ENCODE results near the gene AJAP1.

AJAP1 gene

DNA sequence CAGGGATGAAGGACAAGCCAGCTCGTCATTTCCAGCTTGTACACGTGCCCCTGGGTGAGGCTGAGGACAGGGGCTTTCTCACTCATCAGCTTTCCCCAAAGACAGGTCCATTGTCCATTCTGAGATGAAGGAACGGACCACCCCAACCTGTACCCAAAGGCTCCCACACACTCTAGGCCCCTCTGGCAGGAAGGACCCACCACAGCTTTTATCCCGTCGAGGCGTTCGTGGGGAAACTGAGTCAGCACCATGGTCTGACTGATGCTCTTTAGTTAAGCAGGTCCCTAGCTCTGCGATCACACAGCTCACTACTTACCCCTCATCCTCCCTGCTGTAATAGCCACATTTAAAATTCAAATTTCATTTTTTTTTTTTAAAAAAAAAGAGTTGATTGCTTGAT, 117.3 kb downstream of the AJAP1 start:
- H3K4me3 ChIP-seq (replicated peaks; ENCODE audit: low read depth, low read length): no peak overlapping the region
- TF ChIP-seq, protein P1, sequence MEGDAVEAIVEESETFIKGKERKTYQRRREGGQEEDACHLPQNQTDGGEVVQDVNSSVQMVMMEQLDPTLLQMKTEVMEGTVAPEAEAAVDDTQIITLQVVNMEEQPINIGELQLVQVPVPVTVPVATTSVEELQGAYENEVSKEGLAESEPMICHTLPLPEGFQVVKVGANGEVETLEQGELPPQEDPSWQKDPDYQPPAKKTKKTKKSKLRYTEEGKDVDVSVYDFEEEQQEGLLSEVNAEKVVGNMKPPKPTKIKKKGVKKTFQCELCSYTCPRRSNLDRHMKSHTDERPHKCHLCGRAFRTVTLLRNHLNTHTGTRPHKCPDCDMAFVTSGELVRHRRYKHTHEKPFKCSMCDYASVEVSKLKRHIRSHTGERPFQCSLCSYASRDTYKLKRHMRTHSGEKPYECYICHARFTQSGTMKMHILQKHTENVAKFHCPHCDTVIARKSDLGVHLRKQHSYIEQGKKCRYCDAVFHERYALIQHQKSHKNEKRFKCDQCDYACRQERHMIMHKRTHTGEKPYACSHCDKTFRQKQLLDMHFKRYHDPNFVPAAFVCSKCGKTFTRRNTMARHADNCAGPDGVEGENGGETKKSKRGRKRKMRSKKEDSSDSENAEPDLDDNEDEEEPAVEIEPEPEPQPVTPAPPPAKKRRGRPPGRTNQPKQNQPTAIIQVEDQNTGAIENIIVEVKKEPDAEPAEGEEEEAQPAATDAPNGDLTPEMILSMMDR (IDR thresholded peaks at IDR 0.05; ENCODE audit: low read length, missing control alignments): no peak
- no peak for DNase-seq (ENCODE audit: low read depth)

DNA sequence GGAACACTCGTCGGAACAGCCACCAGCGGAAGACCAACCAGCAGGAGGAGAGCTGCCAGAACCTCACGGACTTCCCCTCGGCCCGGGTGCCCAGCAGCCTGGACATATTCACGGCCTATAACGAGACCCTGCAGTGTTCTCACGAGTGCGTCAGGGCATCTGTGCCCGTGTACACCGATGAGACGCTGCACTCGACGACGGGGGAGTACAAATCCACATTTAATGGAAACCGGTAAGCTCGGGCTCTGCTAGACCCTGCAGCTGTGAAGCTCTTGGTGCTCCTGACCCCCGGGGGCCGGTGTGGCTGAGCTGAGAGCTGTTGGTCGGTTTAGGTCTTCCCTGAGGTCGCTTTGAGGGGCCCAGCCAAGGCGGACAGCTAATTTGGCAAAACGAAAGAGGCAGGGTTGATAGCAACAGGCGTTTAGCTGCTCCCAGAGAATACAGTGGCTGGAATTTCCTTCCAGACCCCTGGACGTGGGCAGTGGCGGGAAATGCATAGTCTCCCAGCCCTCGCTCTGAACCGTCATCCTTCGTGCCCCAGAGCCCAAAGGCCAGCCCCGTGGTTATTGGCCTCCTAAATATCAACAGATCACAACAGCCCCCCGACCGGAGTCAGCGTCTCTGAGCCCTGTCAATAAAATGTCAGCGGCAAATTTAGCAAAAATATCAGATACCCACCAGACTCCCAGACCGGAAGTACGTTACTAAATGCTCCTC, 118.0 kb downstream of the AJAP1 start:
- TF ChIP-seq, protein P1 (IDR thresholded peaks at IDR 0.05; ENCODE audit: low read length, missing control alignments): no peak
- DNase-seq (ENCODE audit: low read depth): no peak
- H3K4me3 ChIP-seq (replicated peaks; ENCODE audit: low read depth, low read length): no peak overlapping the region

DNA sequence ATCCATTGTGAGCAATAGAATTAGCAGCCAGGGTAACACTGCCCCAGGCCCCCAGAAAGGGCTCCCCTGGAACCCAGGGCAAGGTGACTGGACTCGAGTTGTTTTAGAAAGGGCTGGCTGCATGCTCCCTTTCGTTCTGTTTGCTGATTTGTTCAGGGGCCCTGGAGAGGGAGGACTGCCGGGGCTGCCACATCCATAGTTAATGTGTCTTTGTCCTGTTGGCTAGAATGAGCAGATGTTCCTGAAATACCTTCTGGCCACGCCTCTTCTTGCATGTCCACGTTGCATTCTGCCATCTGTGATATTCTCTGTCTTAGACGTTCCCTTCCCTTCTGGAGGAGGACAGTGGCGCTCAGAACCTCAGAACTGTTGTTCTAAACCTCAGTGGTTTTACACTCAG, 118.8 kb downstream of the AJAP1 start:
- TF ChIP-seq, protein P1 (IDR thresholded peaks at IDR 0.05; ENCODE audit: low read length, missing control alignments): no peak
- H3K4me3 ChIP-seq (replicated peaks; ENCODE audit: low read depth, low read length): no peak overlapping the region
- DNase-seq (ENCODE audit: low read depth): no peak

DNA sequence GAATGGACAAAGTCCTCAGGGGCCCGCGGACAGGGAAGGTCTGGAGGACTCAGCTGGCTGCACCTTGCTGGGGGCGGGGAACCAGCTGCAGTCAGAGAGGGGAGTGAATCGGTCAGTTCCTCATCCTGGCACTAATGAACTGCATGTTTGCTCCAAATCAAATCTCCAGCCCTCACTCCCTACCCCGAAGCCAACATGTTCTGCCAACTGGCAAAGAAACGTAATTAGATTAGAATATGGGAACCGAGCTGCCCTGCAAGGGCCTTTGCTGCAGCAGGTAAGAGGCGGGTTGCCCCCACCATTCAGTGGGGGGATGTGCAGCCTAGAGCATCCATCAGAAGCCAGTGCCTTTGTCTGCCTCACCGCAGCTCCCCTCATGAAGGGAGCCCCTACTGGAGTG, 121.1 kb downstream of the AJAP1 start:
- H3K4me3 ChIP-seq (replicated peaks; ENCODE audit: low read depth, low read length): no peak overlapping the region
- TF ChIP-seq, protein P1 (IDR thresholded peaks at IDR 0.05; ENCODE audit: low read length, missing control alignments): no peak
- DNase-seq (ENCODE audit: low read depth): no peak

DNA sequence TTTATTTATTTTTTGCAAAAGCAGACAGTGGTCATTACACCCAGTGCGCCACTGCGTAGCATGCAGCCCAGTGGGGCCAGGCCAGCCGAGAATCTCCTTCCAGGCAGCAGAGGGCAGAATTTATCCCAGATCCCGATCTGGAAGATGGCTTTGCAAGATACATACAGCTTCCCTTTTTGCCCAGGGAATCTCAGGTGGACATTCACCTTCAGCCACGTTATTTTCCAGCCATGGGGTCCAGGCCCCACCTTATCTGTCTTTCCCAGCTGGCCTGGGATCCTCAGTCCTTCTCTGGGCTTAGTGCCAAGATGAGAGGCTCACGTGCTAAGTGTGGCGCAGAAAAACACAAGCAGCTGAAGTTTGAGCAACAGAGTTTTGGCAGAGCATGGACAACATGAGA, 123.6 kb downstream of the AJAP1 start:
- H3K4me3 ChIP-seq (replicated peaks; ENCODE audit: low read depth, low read length): no peak overlapping the region
- no peak for DNase-seq (ENCODE audit: low read depth)
- TF ChIP-seq, protein P1 (IDR thresholded peaks at IDR 0.05; ENCODE audit: low read length, missing control alignments): no peak

DNA sequence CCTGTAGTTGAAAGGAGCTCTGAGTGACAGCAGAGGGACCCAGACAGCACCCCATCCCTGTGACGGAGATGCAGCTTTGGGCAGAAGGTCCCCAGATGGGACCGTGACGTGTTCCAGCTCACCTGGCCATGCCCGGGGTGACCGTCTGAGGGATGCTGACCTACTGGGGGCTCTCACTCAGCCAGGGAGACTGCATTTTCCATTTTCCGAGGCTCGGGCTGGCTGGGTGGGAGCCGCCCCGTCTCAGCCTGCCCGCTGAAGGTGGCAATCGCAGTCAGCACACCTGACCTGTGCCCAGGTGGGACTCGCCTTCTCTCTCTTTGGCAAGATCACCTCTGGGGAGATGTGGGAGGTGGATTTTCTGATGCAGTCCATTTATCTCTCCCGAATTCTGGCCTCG, 127.2 kb downstream of the AJAP1 start:
- no peak for DNase-seq (ENCODE audit: low read depth)
- TF ChIP-seq, protein P1 (IDR thresholded peaks at IDR 0.05; ENCODE audit: low read length, missing control alignments): no peak
- H3K4me3 ChIP-seq (replicated peaks; ENCODE audit: low read depth, low read length): no peak overlapping the region

DNA sequence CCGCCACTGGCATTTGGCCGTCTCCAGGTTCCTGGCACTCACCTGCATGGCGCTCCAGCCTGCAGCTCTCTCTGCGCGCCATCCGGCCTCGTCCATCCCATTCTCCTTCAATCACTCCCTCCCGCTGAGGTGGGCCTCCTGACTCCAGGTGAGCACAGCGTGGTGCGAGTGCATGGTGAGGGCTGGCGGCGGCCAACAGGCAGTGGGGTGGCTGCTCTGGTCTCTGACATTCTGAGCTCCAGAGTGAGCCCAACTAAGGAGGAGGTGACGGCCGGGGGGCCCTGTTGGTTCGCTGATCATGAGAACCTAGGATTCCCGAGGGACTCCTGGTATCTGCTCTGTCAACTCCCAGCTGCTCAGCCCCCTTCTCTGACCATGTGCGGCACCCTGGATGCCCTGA, 130.4 kb downstream of the AJAP1 start:
- TF ChIP-seq, protein P1 (IDR thresholded peaks at IDR 0.05; ENCODE audit: low read length, missing control alignments): no peak
- no peak overlapping the region for H3K4me3 ChIP-seq (replicated peaks; ENCODE audit: low read depth, low read length)
- DNase-seq (ENCODE audit: low read depth): no peak

Measured in fibroblast of pulmonary artery (primary cell).